ENCODE results near the gene PTPRN2. TPM values are rescaled to one million over a fixed set of nuclear protein-coding genes. Genes with fewer than 3 reads are reported as not detected.

The PTPRN2 gene
- total RNA-seq, 1 experiment from 2014 or later = 2.1 TPM

GRCh38 chr7:158054611-158055010, 533.0 kb downstream of the PTPRN2 start:
- H3K4me3 ChIP-seq (replicated peaks in 1 of 2; ENCODE audit: low read depth in 1 of 2, low read length in 2 of 2) = no peak overlapping the region
- H3K27ac ChIP-seq (ENCODE audit: low read depth, low read length) = no peak overlapping the region
- no peak overlapping the region for H2AFZ ChIP-seq (ENCODE audit: low read depth, low read length, poor library complexity, severe bottlenecking)
- no peaks in the 10 kb centered on the region for H3K4me1 ChIP-seq (ENCODE audit: control insufficient read depth in 1 of 2, insufficient read depth in 2 of 2, low read length in 2 of 2)
- H3K9me2 ChIP-seq (ENCODE audit: insufficient read depth) = no peaks in the 10 kb centered on the region
- H3K9me3 ChIP-seq (ENCODE audit: control insufficient read depth in 1 of 2, insufficient read depth in 1 of 2, low read depth in 1 of 2, low read length in 2 of 2) = peaks cover 0 to 4% of the 10 kb centered on the region in 2 experiments; a peak in 2 of 4 replicates
- no peaks in the 10 kb centered on the region for H4K20me1 ChIP-seq (ENCODE audit: insufficient read depth)
- H3K27me3 ChIP-seq (ENCODE audit: insufficient read depth, low read length) = no peaks in the 10 kb centered on the region
- H3K79me2 ChIP-seq (ENCODE audit: insufficient read depth, low read length) = no peaks in the 10 kb centered on the region
- H3K9ac ChIP-seq (ENCODE audit: low read length) = no peak overlapping the region
- no peak for DNase-seq (ENCODE audit: low read depth, low spot score)
- ChIA-PET RAD21 (ENCODE audit: low non-redundant PET in 1 of 2, low total read pairs in 2 of 2, uncharacterized antibody in 2 of 2, unreplicated experiment in 2 of 2) (no interaction called here), POLR2A (no interaction called here), CTCF (no interaction called here)
- no peaks in the 10 kb centered on the region for H3K36me3 ChIP-seq (ENCODE audit: control insufficient read depth in 1 of 2, insufficient read depth in 2 of 2, low read length in 2 of 2)
- BruUV-seq (replicated peaks) = no TSS peak
- TF ChIP-seq REST (IDR thresholded peaks at IDR 0.05; ENCODE audit: low read depth) = no peak
- TF ChIP-seq SP1 (IDR thresholded peaks at IDR 0.05; ENCODE audit: low read depth) = no peak
- no peak for TF ChIP-seq JUND (IDR thresholded peaks at IDR 0.05)
- TF ChIP-seq CBX3 (IDR thresholded peaks at IDR 0.05; ENCODE audit: low read depth) = no peak
- no peak for TF ChIP-seq SIN3A (IDR thresholded peaks at IDR 0.05; ENCODE audit: low read depth)
- no peak for TF ChIP-seq ZBTB33 (IDR thresholded peaks at IDR 0.05; ENCODE audit: extremely low read depth, insufficient replicate concordance, low read length)
- TF ChIP-seq TCF7L2 (IDR thresholded peaks at IDR 0.05; ENCODE audit: borderline replicate concordance, extremely low read depth, insufficient read depth, insufficient read length) = no peak
- TF ChIP-seq ATF3 (IDR thresholded peaks at IDR 0.05) = no peak
- no peak for TF ChIP-seq EZH2 (IDR thresholded peaks at IDR 0.05)
- TF ChIP-seq SRF (IDR thresholded peaks at IDR 0.05; ENCODE audit: low read depth) = no peak
- TF ChIP-seq ZNF274 (IDR thresholded peaks at IDR 0.05; ENCODE audit: low read depth, low read length) = no peak
- TF ChIP-seq CEBPB (IDR thresholded peaks at IDR 0.05; ENCODE audit: low read depth) = no peak
- no peak for TF ChIP-seq EGR1 (IDR thresholded peaks at IDR 0.05; ENCODE audit: low read depth)
- no peak for TF ChIP-seq MAX (IDR thresholded peaks at IDR 0.05)
- no peak overlapping the region for H3K4me2 ChIP-seq (ENCODE audit: low read length)
- intact Hi-C loops (cut with micrococcal nuclease) = loop anchor here (1.0 to 2.0 kb wide), 2 partner anchors 174 to 300 kb away; no protein-coding TSS in a partner anchor
- ATAC-seq = no peak
